Kidney epithelial cell (primary cell): ENCODE measurements around the gene AXIN1. TPM values are rescaled to one million over a fixed set of nuclear protein-coding genes. Genes with fewer than 3 reads are reported as not detected.

Experiments used
- DNase-seq: peaks from one replicate; pipeline ENCODE4 v3.0.0-alpha.2; 2010; ENCODE audit warnings: low read depth
- H3K27me3 ChIP-seq: 2 replicates; pipeline ENCODE4 v1.6.0; 2011; ENCODE audit warnings: low read length; ENCODE audit not compliant: control insufficient read depth, insufficient read depth
- H3K36me3 ChIP-seq: 2 replicates; pipeline ENCODE4 v1.5.1; 2011; ENCODE audit warnings: low read length; ENCODE audit not compliant: control insufficient read depth, insufficient read depth
- H3K4me3 ChIP-seq: 2 replicates; pipeline ENCODE4 v1.5.1; 2011; ENCODE audit warnings: low read depth, mild to moderate bottlenecking, control low read depth, low read length
- CTCF ChIP-seq: IDR thresholded peaks from 2 replicates; pipeline ENCODE4 v1.5.1; 2011; ENCODE audit warnings: mild to moderate bottlenecking, moderate library complexity, low read length, control low read depth, inconsistent platforms; ENCODE audit not compliant: insufficient read depth, poor library complexity, severe bottlenecking
- total RNA-seq: library from RNA; depleted of rRNA; stranded (reverse); fragments of >200 nt; gene quantifications from 2 replicates; pipeline ENCODE4 v1.2.3, GENCODE V29; 2015

Gene AXIN1
- total RNA-seq, 1 donor from 2014 or later, result 43.0 TPM

GRCh38 chr16:381789-382717 lies 29.5 kb upstream of the AXIN1 start, which contains the start of gene PGAP6:
TSS of gene PGAP6 (minus strand) at chr16:381978. CDS start at chr16:381821, 157 bp downstream.
- TF ChIP-seq CTCF, result no peak

GRCh38 chr16:381012-381788 lies 28.7 kb upstream of the AXIN1 start:
- no peak for TF ChIP-seq CTCF
- Histone ChIP-seq H3K36me3 (no peaks in the 10 kb centered on the region), H3K4me3 (peak overlapping the region; percentile 86), H3K27me3 (no peaks in the 10 kb centered on the region)
- no peak for DNase-seq

More at GRCh38 chr16:381789-382717, 29.5 kb upstream of the AXIN1 start, which contains the start of gene PGAP6:
- Histone ChIP-seq H3K27me3 (no peaks in the 10 kb centered on the region), H3K36me3 (no peaks in the 10 kb centered on the region), H3K4me3 (peak within 1 kb of the TSS; percentile 86)
- DNase-seq, result no peak

- DNase-seq, result no peak
- Histone ChIP-seq H3K4me3 (peak overlapping the region; percentile 86), H3K36me3 (no peaks in the 10 kb centered on the region), H3K27me3 (no peaks in the 10 kb centered on the region)
- no peak for TF ChIP-seq CTCF
Observed at GRCh38 chr16:380762-381011, 28.2 kb upstream of the AXIN1 start.

GRCh38 chr16:379961-380761 lies 27.6 kb upstream of the AXIN1 start:
- no peak for DNase-seq
- H3K27me3 ChIP-seq, result no peaks in the 10 kb centered on the region
- no peak for TF ChIP-seq CTCF
- peak overlapping the region; percentile 86 for H3K4me3 ChIP-seq
- no peaks in the 10 kb centered on the region for H3K36me3 ChIP-seq

GRCh38 chr16:379183-379960 lies 26.8 kb upstream of the AXIN1 start:
- Histone ChIP-seq H3K36me3 (peaks cover 3% of the 10 kb centered on the region), H3K4me3 (no peak overlapping the region), H3K27me3 (no peaks in the 10 kb centered on the region)
- TF ChIP-seq CTCF, result no peak
- no peak for DNase-seq
